Fibroblast of pulmonary artery (primary cell): Measurements from ENCODE around the gene MANSC4.

Experiments used
- DNase-seq: peaks from one replicate; pipeline ENCODE4 v3.0.0-alpha.2; 2010; ENCODE audit warnings: low read depth
- H3K4me3 ChIP-seq: replicated peaks from 2 replicates; pipeline ENCODE4 v1.5.1; 2011; ENCODE audit warnings: low read depth, mild to moderate bottlenecking, control low read depth, low read length, moderate library complexity
- TF ChIP-seq, protein P1 (sequence below): IDR thresholded peaks from 2 replicates; pipeline ENCODE4 v1.5.1; 2011; ENCODE audit warnings: mild to moderate bottlenecking, control low read depth, low read length, inconsistent platforms; ENCODE audit errors: missing control alignments

MANSC4 gene

DNA sequence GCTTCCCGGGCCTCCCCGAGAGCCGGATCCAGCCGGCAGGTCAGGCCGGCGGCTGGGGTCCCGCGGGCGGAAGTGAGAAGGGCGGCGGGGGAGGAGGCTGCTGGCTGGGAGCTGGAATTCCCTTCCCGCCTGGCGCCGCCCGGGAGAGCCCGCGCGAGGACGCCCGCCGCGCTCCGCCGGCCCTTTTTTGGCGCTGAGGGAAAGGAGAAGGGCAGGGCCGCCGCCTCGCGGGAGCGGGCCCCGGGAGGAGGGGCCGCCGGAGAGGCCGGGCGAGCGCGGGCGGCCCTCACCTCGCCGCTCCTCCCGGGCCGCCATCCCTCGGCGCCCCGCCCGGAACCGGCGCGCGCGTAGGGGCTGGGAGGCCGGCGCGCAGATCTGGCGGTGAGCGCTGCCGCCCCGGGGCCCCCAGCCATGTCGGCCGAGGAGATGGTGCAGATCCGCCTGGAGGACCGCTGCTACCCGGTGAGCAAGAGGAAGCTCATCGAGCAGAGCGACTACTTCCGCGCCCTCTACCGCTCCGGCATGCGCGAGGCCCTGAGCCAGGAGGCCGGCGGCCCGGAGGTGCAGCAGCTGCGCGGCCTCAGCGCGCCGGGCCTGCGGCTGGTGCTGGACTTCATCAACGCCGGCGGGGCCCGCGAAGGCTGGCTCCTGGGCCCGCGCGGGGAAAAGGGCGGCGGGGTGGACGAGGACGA lies at the start of gene MANSC4, which contains the start of gene KLHL42:
TSS of gene MANSC4 (minus strand) at position 317 of the 692 bp plus-strand sequence. CDS start 8,960 bp downstream, outside the sequence.
TSS of gene KLHL42 (plus strand) at position 314 of the 692 bp plus-strand sequence. CDS start at position 412, 98 bp downstream.
- TF ChIP-seq, protein P1, sequence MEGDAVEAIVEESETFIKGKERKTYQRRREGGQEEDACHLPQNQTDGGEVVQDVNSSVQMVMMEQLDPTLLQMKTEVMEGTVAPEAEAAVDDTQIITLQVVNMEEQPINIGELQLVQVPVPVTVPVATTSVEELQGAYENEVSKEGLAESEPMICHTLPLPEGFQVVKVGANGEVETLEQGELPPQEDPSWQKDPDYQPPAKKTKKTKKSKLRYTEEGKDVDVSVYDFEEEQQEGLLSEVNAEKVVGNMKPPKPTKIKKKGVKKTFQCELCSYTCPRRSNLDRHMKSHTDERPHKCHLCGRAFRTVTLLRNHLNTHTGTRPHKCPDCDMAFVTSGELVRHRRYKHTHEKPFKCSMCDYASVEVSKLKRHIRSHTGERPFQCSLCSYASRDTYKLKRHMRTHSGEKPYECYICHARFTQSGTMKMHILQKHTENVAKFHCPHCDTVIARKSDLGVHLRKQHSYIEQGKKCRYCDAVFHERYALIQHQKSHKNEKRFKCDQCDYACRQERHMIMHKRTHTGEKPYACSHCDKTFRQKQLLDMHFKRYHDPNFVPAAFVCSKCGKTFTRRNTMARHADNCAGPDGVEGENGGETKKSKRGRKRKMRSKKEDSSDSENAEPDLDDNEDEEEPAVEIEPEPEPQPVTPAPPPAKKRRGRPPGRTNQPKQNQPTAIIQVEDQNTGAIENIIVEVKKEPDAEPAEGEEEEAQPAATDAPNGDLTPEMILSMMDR = no peak
- peak; percentile 73 for DNase-seq
- peak within 1 kb of the TSS; percentile 76 for H3K4me3 ChIP-seq

DNA sequence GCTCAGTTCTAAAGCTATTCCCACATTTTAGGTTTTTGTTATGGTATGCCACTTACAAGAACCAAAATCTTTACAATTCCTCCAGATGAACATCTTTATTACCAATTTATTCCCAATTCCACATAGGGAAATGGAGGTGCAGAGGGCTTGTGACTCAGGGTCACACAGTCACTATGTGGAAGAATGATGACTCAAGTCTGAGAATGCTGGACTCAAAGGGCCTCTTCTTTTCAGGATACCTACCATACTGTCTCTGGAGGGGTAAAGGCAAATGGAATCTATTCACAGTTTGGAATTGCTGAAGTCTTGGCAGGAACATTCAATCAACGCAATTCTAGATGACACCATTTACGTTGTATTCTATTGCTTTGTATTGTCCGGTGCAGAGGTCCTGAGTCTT lies 48.2 kb upstream of the MANSC4 start:
- H3K4me3 ChIP-seq = no peak overlapping the region
- no peak for DNase-seq
- TF ChIP-seq, protein P1 = no peak

- TF ChIP-seq, protein P1 = no peak
- H3K4me3 ChIP-seq = no peak overlapping the region
- no peak for DNase-seq
Measured at GRCh38 chr12:27826076-27826475, 46.0 kb upstream of the MANSC4 start.

DNA sequence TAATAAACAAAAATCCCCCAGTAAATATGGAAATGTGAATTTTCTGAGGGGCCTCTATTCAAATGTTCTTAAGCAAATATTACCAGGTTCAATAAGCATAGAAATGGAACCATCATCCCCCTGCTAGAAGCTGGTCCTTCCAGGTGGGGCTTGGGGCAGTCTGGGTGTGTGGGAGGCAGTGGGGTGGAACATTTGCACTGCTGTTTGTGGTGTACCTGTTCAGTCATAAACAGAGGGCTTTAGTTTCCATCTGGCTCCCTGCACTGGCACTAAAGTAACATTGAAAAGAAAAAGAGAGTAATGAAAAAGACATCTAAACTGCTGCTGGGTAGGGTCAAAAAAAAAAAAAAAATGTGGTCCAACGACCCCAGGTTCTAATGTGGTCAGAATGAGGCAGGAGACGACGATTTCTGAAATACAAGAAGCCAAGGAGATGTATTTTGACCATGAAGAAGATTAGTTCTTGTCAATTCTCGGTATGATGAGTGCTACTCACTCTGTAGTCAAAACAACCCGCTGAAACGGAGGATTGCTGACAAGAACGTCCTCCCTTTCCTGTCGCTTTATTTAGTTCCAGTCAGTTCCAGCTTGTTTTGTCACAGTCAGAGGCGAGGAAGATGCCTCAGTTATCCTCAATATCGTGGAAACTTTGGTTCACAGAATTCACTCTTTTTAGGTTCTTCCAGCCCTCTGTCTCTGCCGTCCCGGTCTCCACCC lies 44.2 kb upstream of the MANSC4 start:
- no peak overlapping the region for H3K4me3 ChIP-seq
- no peak for DNase-seq
- TF ChIP-seq, protein P1 = no peak

DNA sequence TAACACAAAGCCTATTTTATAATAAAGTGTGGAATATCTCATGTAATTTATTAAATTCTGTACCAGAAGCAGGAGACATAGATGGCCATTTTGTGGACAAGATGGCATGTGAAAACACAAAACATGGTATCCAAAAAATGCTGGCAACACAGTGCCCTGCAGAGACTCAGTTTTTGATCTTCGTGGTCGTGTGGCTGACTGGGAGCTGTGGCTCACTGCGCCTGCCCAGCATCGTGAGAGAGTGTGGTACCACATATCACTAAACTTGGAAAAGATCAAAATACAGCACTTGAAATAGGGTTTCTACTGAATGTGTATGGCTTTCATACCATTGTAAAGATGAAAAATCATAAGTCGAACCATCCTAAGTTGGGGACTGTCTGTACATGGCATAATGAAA lies 43.0 kb upstream of the MANSC4 start:
- H3K4me3 ChIP-seq = no peak overlapping the region
- TF ChIP-seq, protein P1 = no peak
- no peak for DNase-seq

DNA sequence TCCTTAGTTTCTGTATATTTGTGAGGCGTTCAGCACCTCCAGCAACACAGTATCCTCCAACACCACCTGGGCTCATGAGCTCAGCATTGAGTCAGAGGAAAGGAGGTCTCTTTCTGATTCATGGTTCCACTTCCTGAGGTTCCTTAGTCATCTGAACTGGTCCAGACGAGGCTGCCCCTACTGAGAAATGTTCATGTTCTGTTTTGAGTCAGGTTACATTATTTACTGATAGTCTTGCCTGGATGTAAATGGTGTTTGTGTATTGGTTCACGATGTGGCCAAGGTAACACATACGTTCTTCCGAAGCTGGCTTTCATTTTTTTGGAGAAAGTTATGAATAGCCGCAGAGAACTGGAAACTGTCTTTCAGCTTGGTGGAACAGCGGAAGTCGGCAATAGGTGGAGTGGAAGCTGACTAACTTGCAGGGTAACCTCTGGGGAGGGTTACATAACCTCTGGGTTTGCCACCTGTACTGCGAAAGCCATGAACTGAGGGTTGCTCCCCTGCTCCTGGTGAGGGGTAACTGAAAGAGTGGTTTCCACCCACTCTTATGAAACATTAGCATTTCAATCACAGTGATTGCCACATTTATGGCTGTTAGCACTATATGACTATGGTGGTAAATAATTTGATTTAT lies 42.2 kb upstream of the MANSC4 start:
- H3K4me3 ChIP-seq = no peak overlapping the region
- peak; percentile 80 for DNase-seq
- TF ChIP-seq, protein P1 = no peak
